Spleen (tissue), 7 donors: ENCODE measurements around the gene CASP3.
"Not testable (repeated sequence)": the region's sequence is repeated elsewhere in the genome, so short reads cannot be mapped to it uniquely, and the experiment has no call there.

Experiments
- CTCF ChIP-seq, 11 experiments: fragments of 200-600 bp in 7 of 11; fragments of 450-650 bp in 4 of 11; sonication (generic) in 4 of 11; IDR thresholded peaks in 8 of 11; conservative IDR thresholded peaks in 3 of 11; 1 replicate in 7 of 11; 2 replicates in 4 of 11; pipeline versions ENCODE4 v1.4.0 to v1.8.0; 2016 to 2021; ENCODE audit warnings: antibody characterized with exemption in 11 of 11, inconsistent platforms in 4 of 11, mild to moderate bottlenecking in 1 of 11
- POLR2A ChIP-seq, 3 donors: fragments of 450-650 bp; IDR thresholded peaks; one replicate each; pipeline ENCODE4 v1.5.1; 2017; ENCODE audit warnings: antibody characterized with exemption in 3 of 3, mild to moderate bottlenecking in 1 of 3
- POLR2AphosphoS5 ChIP-seq, 3 donors: sonication (generic); formaldehyde crosslinking; IDR thresholded peaks; one replicate each; pipeline ENCODE4 v1.5.1; 2017; ENCODE audit warnings: antibody characterized with exemption in 3 of 3
- donor health status: DM: no; HTN: no; CAD: no; lungs with moderate emphysema.
- donor health status: DM: no; HTN: no; CAD: no.
- donor health status: DM: no; HTN: no; CAD: no.

DNA sequence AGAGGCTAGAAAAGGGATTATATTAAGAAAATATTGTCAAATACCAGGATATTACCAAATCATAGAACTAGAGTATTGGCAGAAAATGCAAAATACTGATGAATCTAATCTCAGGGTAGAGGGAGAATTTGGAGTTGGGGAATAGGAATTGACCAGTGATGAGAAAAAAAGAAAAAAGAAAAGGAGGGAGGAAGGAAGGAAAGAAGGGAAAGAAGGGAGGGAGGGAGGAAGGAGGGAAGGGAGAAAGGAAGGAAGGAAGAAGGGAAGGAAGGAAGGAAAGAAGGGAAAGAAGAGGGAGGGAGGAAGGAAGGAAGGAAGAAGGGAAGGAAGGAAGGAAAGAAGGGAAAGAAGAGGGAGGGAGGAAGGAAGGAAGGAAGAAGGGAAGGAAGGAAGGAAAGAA lies 3.4 kb upstream of the CASP3 start:
- TF ChIP-seq CTCF (IDR thresholded peaks at IDR 0.05 in 8 of 11, conservative IDR thresholded peaks at IDR 0.05 in 3 of 11); POLR2A (IDR thresholded peaks at IDR 0.05); POLR2AphosphoS5 (IDR thresholded peaks at IDR 0.05): not testable (repeated sequence)
